ENCODE data around the gene ARHGAP26. TPM values are rescaled to one million over a fixed set of nuclear protein-coding genes. Genes with fewer than 3 reads are reported as not detected.

The ARHGAP26 gene
- total RNA-seq, 1 donor from 2014 or later: 34.9 TPM

DNA sequence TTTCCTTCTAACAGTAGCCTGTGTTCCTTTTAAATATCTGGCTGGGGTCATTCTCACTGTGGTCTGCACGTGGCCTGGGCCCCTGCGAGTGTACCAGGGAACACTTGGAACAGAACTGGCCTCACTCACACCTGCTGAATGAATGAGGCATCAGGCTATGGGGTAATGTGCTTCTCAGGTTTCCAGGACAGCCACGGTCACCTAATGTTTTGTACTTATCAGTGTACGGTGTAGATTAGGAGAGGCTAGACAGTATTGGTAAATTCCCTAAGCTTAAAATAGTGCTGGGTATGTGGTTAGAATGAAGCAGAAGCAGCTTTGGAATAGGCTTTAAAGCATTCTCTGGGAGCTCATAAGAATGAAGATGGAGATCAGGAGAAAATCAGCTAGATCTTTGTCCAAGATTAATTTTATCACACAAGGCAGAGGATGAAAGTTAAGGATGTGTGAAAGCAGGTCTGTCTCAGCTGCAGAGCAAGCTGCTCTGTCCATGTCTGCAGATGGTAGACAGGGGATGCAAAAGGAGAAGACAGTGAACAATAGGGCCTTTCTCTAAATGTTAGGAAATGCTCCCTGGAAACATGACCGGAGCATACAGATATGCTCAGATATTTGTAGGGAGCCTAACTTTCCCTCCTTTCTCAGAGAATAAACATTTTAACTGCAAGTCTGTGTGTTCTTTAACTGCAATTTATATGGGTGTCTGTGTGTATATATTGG is 365.8 kb downstream of the ARHGAP26 start:
- intact Hi-C loops (cut with micrococcal nuclease): no loop called here
- ATAC-seq (peak; percentile 87), DNase-seq (peak; percentile 49)

- no peak for DNase-seq
- intact Hi-C loops (cut with micrococcal nuclease): no loop called here
- ATAC-seq: no peak
Observed at GRCh38 chr5:143138839-143139238, 368.7 kb downstream of the ARHGAP26 start.

DNA sequence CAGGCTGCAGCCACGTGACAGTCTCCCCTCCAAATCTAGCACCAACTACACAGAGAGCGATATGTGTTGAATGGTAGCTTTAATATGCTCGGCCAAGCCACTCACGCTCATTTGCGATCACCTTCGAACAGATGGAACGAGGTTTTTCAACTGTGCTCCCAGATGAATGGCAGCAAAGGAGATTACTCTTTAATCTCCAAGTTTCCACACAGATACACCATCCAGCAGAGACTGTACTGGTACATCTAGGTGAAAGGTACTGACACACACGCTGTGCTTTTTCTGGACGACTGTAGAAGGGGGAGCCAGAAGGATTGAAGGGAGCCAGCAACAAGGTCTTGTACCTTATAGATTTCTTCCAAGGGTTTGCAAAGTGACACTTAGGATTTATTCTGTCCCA is 369.4 kb downstream of the ARHGAP26 start:
- intact Hi-C loops (cut with micrococcal nuclease): no loop called here
- ATAC-seq (peak; percentile 58), DNase-seq (no peak)

- DNase-seq (no peak), ATAC-seq (no peak)
- intact Hi-C loops (cut with micrococcal nuclease): no loop called here
Observed at GRCh38 chr5:143140492-143141203, 370.5 kb downstream of the ARHGAP26 start.

DNA sequence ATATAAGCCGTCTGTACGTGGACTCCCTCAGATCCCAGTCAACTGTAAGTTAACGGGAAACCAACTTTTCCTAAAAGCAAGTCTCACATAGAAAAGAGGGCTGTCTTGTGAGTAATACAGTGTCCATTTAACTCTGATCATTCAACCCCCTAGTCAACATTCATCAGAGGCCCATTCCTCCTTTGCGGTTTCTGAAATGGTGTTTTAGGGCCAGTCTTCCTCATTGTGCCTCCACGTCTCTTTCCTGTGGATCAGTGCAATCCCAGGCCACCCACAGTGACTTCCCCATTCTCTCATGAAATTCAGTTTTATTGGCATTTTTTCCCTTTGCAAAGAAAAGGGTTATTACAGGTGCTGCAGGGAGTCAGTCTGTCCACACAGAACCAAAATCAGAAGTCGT is 371.5 kb downstream of the ARHGAP26 start:
- intact Hi-C loops (cut with micrococcal nuclease): no loop called here

GRCh38 chr5:143142596-143143435 is 372.6 kb downstream of the ARHGAP26 start:
- intact Hi-C loops (cut with micrococcal nuclease): no loop called here
- peak; percentile 72 for DNase-seq
- ATAC-seq: peak; percentile 87

More for the DNA sequence above, 371.5 kb downstream of the ARHGAP26 start:
- DNase-seq (no peak), ATAC-seq (no peak)

GRCh38 chr5:143143973-143144372 is 373.8 kb downstream of the ARHGAP26 start:
- ATAC-seq (no peak), DNase-seq (no peak)
- intact Hi-C loops (cut with micrococcal nuclease): no loop called here

GRCh38 chr5:143145243-143146160 is 375.3 kb downstream of the ARHGAP26 start:
- intact Hi-C loops (cut with micrococcal nuclease): no loop called here

GRCh38 chr5:143146161-143146560 is 376.0 kb downstream of the ARHGAP26 start:
- ATAC-seq: no peak
- no peak for DNase-seq
- intact Hi-C loops (cut with micrococcal nuclease): no loop called here

More at GRCh38 chr5:143145243-143146160, 375.3 kb downstream of the ARHGAP26 start:
- DNase-seq (no peak), ATAC-seq (no peak)

DNA sequence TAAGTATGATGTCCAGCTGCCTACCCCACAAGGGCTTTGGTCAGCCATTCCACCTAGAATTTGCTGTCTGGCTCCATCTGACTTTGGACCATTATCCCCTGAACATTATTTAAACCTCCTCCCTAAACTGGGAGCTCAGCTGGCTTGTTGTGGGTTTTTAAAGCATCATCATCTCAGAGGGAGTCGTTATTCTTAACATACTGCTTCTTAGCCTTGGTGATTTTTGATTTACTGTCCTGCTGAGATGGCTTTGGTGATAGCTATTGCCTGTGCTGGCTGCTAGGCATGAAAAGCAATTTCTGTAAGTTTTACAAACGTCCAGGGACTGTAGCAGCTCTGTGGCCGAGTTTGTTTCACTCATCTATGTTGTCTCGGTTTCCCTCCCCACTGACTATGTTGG is 377.2 kb downstream of the ARHGAP26 start:
- intact Hi-C loops (cut with micrococcal nuclease): no loop called here
- DNase-seq (no peak), ATAC-seq (no peak)

DNA sequence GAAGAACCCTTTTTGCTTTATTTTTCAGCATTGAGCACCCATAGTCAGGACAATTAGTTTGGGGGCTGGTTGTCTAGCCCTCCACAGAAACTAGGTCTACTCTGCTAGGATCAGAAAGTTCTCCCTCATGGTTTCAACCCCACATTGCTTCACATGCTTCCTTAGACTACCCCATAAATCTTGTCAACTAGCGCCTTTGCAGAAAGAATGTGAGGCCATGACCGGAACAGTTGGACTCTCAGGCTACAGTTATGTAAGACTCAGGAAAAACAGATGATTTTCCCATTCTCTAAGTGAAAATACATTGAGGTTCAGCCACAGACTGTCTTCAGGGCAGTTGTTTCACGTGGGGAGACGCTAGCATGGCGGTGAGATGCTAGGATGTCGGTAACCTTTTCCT is 377.7 kb downstream of the ARHGAP26 start:
- DNase-seq (no peak), ATAC-seq (no peak)
- intact Hi-C loops (cut with micrococcal nuclease): no loop called here

DNA sequence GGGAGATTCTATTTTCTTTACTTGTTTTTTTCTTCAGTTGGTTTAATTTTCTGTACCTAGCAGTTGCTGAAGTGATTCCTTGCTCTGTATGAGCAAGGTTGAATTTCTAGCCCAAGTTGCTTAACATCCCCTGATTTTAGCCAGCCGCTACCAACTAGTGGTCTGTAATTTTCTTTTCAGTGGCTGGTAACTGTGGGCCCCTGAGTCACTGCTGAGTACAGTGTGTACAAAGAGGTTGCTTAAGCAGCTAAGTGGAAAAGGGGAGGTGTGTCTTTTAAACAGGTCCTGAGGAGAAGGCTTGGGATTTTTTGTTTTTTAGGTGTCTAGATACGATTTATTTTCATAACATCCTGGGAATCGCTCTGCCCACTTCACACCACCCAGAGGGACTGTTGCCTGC is 378.6 kb downstream of the ARHGAP26 start:
- intact Hi-C loops (cut with micrococcal nuclease): no loop called here
- ATAC-seq (no peak), DNase-seq (no peak)

DNA sequence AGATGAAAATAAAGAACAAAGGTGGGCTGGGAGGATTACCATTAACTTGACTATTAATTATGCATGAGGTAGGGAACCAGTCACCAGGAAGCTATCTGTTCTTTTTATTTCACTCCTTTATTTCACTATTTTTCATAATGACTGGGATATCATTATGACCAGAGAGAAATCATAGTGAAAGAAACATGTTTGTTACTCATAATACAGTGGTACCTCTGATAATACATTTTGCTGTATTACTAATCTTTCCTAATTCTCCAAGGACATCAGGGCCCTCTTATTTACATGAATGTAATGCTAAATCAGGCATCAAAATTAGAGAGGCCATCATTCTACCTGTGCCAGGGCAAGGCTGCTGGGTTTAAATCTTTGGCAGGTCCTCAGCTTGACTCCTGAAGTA is 379.6 kb downstream of the ARHGAP26 start:
- DNase-seq (no peak), ATAC-seq (no peak)
- intact Hi-C loops (cut with micrococcal nuclease): no loop called here

DNA sequence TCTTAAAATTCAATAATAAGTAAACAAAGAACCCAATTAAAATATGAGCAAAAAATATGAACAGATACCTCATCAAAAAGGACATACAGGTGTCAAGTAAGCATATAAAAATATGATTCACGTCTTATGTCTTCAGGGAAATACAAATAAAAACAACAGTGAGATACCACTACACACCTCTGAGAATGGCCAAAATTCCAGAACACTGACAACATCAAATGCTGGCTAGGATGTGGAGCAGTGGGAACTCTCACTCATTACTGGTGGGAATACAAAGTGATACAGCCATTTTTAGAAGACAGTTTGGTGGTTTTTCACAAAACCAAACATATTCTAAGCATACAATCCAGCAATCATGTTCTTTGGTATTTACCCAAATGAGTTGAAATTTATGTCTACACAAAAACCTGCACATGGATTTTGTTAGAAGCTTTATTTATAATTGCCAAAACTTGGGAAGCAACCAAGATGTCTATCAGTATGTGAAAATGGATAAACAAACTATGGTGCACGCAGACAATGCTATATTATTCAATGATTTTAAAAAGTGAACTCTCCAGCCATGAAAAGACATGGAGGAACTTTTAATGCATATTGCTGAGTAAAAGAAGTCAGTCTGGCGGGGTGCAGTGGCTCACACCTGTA is 381.0 kb downstream of the ARHGAP26 start:
- ATAC-seq (no peak), DNase-seq (no peak)
- intact Hi-C loops (cut with micrococcal nuclease): no loop called here

DNA sequence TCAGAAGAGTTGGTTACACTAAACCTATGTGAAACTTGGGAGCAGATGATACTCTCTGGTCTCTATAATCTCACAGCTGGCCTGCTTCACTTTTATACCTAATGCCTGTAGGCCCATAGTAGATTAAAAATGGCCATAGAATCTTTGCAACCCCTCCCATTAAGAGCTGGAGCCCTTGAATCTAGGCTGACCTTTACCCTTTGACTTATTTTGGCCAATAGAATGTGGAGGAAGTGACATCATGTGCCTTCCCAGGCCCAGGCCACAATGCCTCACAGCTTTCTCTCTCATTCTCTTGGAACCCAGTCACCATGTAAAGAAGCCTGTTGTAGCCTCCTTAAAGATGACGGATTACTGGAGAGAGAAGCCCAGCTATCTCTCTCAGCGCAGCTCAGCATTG is 382.3 kb downstream of the ARHGAP26 start:
- DNase-seq: no peak
- ATAC-seq: no peak
- intact Hi-C loops (cut with micrococcal nuclease): no loop called here

DNA sequence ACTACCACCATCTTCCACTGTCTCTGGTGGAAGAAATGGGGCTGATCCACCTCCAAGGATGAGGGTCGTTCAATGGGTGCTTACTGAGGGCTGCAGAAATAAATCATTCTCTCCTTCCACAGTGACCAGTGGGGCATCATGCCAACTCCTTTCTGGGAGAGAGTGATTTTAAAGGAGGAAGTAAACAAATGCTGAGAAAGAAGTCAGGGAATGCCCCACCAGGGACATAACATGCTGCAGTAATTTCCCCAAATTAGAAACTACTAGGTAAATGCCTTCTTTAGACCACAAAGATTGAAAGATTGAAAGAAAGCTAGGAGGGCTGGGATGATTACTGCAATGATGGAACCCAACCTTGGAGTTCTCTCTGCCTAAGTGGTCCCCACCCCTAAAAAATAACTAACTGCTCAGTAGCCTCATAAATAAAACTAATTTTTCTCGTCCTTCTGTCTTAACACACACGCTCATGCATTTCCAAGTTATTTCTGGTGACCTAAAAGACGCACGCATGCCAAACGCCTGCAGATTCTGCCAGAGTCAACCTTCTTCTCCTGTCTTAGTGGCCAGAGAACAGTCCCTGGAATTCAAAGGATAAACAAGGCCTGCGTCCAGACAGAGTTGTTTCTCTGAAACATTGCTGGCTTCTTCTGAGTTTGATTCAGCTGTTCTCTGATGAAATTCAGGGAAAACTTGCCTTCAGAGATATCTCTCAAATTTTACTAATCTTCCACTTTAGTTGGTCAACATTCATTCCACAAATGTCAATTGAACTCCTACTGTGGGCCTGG is 383.3 kb downstream of the ARHGAP26 start:
- intact Hi-C loops (cut with micrococcal nuclease): no loop called here
- DNase-seq (peak; percentile 75), ATAC-seq (peak; percentile 89)

- peak; percentile 26 for ATAC-seq
- no peak for DNase-seq
- intact Hi-C loops (cut with micrococcal nuclease): no loop called here
Observed at GRCh38 chr5:143154510-143155370, 384.6 kb downstream of the ARHGAP26 start.

All from left ventricle myocardium superior (tissue), 1 donor.